Loucy (cell line): ENCODE measurements around the gene RAB22A.
"Not testable (repeated sequence)": the region's sequence is repeated elsewhere in the genome, so short reads cannot be mapped to it uniquely, and the experiment has no call there.

Source experiments
- EZH2phosphoT487 ChIP-seq: fragments of 200-600 bp; IDR thresholded peaks from 2 replicates; pipeline ENCODE4 v1.6.1; 2018; ENCODE audit warnings: antibody characterized with exemption, mild to moderate bottlenecking, moderate library complexity, borderline replicate concordance
- TF ChIP-seq, protein P1 (sequence below): fragments of 200-600 bp; sonication (generic); conservative IDR thresholded peaks from 2 replicates; pipeline ENCODE4 v1.5.1; 2014; ENCODE audit warnings: mild to moderate bottlenecking, antibody characterized with exemption, low read length

DNA sequence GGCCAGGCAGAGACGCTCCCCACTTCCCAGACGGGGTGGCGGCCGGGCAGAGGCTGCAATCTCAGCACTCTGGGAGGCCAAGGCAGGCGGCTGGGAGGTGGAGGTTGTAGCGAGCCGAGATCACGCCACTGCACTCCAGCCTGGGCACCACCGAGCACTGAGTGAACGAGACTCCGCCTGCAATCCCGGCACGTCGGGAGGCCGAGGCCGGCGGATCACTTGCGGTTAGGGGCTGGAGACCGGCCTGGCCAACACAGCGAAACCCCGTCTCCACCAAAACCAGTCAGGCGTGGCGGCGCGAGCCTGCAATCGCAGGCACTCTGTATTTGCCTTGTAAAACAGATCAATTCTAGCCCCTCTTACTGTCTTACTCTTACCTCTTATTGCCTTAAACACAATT is 105.3 kb downstream of the RAB22A start:
- TF ChIP-seq, protein P1, sequence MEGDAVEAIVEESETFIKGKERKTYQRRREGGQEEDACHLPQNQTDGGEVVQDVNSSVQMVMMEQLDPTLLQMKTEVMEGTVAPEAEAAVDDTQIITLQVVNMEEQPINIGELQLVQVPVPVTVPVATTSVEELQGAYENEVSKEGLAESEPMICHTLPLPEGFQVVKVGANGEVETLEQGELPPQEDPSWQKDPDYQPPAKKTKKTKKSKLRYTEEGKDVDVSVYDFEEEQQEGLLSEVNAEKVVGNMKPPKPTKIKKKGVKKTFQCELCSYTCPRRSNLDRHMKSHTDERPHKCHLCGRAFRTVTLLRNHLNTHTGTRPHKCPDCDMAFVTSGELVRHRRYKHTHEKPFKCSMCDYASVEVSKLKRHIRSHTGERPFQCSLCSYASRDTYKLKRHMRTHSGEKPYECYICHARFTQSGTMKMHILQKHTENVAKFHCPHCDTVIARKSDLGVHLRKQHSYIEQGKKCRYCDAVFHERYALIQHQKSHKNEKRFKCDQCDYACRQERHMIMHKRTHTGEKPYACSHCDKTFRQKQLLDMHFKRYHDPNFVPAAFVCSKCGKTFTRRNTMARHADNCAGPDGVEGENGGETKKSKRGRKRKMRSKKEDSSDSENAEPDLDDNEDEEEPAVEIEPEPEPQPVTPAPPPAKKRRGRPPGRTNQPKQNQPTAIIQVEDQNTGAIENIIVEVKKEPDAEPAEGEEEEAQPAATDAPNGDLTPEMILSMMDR, result not testable (repeated sequence)
- TF ChIP-seq EZH2phosphoT487, result not testable (repeated sequence)
